GM12878 (cell line): ENCODE data around the gene SAMD1. TPM values are rescaled to one million over a fixed set of nuclear protein-coding genes. Genes with fewer than 3 reads are reported as not detected.
A peak's percentile ranks its signal among the peaks of the same experiment; 100 is the strongest.

Source experiments
- IKZF2 ChIP-seq, 2 experiments: fragments of 450-650 bp; IDR thresholded peaks; 2 replicates each; pipeline ENCODE4 v1.6.1; 2017; ENCODE audit warnings: mild to moderate bottlenecking in 2 of 2, moderate library complexity in 2 of 2
- KDM1A ChIP-seq: fragments of 200-600 bp; sonication (generic); IDR thresholded peaks from 2 replicates; pipeline ENCODE4 v1.6.1; 2016; ENCODE audit warnings: borderline replicate concordance
- MXI1 ChIP-seq: fragments of 150-350 bp; IDR thresholded peaks from 2 replicates; pipeline ENCODE4 v1.6.1; 2011; ENCODE audit warnings: low read depth, mild to moderate bottlenecking, inconsistent platforms, low read length, improper control_type of control experiment
- NFYB ChIP-seq: IDR thresholded peaks from 2 replicates; pipeline ENCODE4 v1.6.1; 2011; ENCODE audit warnings: low read depth, mild to moderate bottlenecking, low read length, improper control_type of control experiment, moderate library complexity; ENCODE audit not compliant: insufficient read depth
- POLR2AphosphoS2 ChIP-seq: IDR thresholded peaks from 2 replicates; pipeline ENCODE4 v1.6.1; 2011; ENCODE audit warnings: low read depth, mild to moderate bottlenecking, low read length, improper control_type of control experiment, moderate library complexity
- POU2F2 ChIP-seq: IDR thresholded peaks from 3 replicates; pipeline ENCODE4 v1.6.1; 2011; ENCODE audit warnings: low read depth, mild to moderate bottlenecking, low read length, borderline replicate concordance
- RELA ChIP-seq: fragments of 450-650 bp; IDR thresholded peaks from 2 replicates; pipeline ENCODE4 v1.8.0; 2014; ENCODE audit warnings: borderline replicate concordance; ENCODE audit not compliant: partially characterized antibody
- SP1 ChIP-seq: IDR thresholded peaks from one replicate; pipeline ENCODE4 v1.6.1; 2011; ENCODE audit warnings: low read depth, low read length
- SRF ChIP-seq, 2 experiments: IDR thresholded peaks; 2 replicates each; pipeline ENCODE4 v1.6.1; 2011; ENCODE audit warnings: low read depth in 2 of 2, low read length in 2 of 2, mild to moderate bottlenecking in 1 of 2, moderate library complexity in 1 of 2
- TCF12 ChIP-seq: IDR thresholded peaks from 2 replicates; pipeline ENCODE4 v1.6.1; 2011; ENCODE audit warnings: low read depth, mild to moderate bottlenecking, low read length
- YY1 ChIP-seq: IDR thresholded peaks from 2 replicates; pipeline ENCODE4 v1.6.1; 2011; ENCODE audit warnings: low read depth, mild to moderate bottlenecking, low read length
- ZNF217 ChIP-seq: fragments of 450-650 bp; IDR thresholded peaks from 2 replicates; pipeline ENCODE4 v1.6.1; 2017; ENCODE audit warnings: antibody characterized with exemption, mild to moderate bottlenecking
- polyA plus RNA-seq, 11 experiments: library from polyadenylated mRNA; depleted of rRNA in 4 of 11; unstranded in 6 of 11; stranded (reverse) in 5 of 11; fragments of >200 nt; fragmentation: Nextera tagmentation in 4 of 11; fragmentation: Illumina TruSeq in 1 of 11; extraction: Ambion mirVana in 4 of 11; extraction: Trizol in 1 of 11; gene quantifications; 1 replicate in 1 of 11; 2 replicates in 10 of 11; pipeline versions ENCODE4 v1.2.1 to v1.2.3, GENCODE V29; 2011 to 2016; ENCODE audit warnings: inconsistent platforms in 2 of 11, missing spikeins in 2 of 11, low read depth in 1 of 11
- total RNA-seq, 4 experiments: library from RNA; depleted of rRNA in 3 of 4; stranded (reverse); fragments of >200 nt in 3 of 4; fragmentation: Illumina TruSeq in 1 of 4; extraction: Trizol in 1 of 4; gene quantifications; 2 replicates each; pipeline versions ENCODE4 v1.2.1 to v1.2.3, GENCODE V29; 2013 to 2021
- TF ChIP-seq, protein P1 (sequence below): fragments of 450-650 bp; IDR thresholded peaks from 2 replicates; pipeline ENCODE4 v1.6.1; 2017; ENCODE audit warnings: mild to moderate bottlenecking, moderate library complexity
- TF ChIP-seq, protein P2 (sequence below): fragments of 450-650 bp; IDR thresholded peaks from 2 replicates; pipeline ENCODE4 v1.6.1; 2017; ENCODE audit warnings: mild to moderate bottlenecking
- TF ChIP-seq, protein P3 (sequence below): fragments of 450-650 bp; IDR thresholded peaks from 2 replicates; pipeline ENCODE4 v1.6.1; 2018; ENCODE audit warnings: mild to moderate bottlenecking, low read depth, moderate library complexity; ENCODE audit not compliant: partially characterized antibody
- TF ChIP-seq, protein P4 (sequence below): fragments of 150-350 bp; IDR thresholded peaks from 2 replicates; pipeline ENCODE4 v1.6.1; 2014; ENCODE audit warnings: mild to moderate bottlenecking, low read depth, low read length

Gene SAMD1
- total and polyA plus RNA-seq, 10 of the 15 experiments (the other 5 are each of a cell fraction or from before 2014, with no cell fraction given): 3.0 to 71.7 (median 19.3) TPM

DNA sequence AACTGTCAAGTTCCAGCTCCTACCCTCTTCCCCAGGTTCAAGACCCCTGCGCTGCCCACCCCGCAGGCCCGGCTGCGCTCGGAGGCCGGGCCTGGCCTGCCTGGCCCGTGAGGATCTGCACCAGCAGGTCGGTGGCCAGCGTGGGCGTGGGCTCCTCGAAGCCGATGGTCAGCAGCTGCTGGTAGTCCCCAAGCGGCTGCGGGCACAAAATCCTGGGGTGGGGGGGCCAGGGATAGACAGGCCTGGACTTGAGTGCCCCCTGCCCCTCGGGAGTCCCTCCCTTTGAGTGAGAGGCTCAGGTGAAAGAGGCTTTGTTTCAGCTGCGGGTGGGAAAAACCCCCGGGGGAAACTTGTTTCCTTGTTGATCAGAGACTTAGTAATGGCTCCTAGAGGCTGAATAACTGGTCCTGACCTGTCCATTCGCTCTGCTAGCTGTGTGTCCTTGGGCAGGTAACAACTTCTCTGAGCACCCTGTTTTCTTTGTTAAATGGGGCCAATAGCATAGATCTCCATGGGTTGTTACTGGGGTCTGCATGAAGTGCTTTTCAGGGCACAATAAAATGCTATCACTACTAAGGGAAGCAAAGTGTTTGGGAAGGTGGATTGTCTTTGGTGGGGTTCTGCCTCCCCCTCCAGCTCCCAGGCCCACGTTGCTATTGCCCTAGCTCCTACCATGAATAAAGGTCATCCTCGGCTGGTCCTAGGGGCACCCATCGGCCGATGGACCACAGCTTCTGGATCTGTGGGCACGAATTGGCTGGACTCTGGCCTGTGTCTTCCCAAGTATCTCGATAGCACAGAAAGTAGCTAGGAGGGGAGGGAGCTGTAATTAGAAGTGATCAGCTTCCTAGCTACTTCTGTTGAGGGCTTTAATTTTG lies 8.5 kb downstream of the SAMD1 start (continued):
- TF ChIP-seq ZNF217: 0 out of 2 replicates have a peak, but pooled peaks have one; percentile 30
- no peak for TF ChIP-seq KDM1A
- no peak for TF ChIP-seq SP1
- no peak for TF ChIP-seq TCF12
- TF ChIP-seq POU2F2: no peak
- TF ChIP-seq, protein P1, sequence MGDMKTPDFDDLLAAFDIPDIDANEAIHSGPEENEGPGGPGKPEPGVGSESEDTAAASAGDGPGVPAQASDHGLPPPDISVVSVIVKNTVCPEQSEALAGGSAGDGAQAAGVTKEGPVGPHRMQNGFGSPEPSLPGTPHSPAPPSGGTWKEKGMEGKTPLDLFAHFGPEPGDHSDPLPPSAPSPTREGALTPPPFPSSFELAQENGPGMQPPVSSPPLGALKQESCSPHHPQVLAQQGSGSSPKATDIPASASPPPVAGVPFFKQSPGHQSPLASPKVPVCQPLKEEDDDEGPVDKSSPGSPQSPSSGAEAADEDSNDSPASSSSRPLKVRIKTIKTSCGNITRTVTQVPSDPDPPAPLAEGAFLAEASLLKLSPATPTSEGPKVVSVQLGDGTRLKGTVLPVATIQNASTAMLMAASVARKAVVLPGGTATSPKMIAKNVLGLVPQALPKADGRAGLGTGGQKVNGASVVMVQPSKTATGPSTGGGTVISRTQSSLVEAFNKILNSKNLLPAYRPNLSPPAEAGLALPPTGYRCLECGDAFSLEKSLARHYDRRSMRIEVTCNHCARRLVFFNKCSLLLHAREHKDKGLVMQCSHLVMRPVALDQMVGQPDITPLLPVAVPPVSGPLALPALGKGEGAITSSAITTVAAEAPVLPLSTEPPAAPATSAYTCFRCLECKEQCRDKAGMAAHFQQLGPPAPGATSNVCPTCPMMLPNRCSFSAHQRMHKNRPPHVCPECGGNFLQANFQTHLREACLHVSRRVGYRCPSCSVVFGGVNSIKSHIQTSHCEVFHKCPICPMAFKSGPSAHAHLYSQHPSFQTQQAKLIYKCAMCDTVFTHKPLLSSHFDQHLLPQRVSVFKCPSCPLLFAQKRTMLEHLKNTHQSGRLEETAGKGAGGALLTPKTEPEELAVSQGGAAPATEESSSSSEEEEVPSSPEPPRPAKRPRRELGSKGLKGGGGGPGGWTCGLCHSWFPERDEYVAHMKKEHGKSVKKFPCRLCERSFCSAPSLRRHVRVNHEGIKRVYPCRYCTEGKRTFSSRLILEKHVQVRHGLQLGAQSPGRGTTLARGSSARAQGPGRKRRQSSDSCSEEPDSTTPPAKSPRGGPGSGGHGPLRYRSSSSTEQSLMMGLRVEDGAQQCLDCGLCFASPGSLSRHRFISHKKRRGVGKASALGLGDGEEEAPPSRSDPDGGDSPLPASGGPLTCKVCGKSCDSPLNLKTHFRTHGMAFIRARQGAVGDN: 0 out of 2 replicates have a peak, but pooled peaks have one; percentile 16
- TF ChIP-seq, protein P2, sequence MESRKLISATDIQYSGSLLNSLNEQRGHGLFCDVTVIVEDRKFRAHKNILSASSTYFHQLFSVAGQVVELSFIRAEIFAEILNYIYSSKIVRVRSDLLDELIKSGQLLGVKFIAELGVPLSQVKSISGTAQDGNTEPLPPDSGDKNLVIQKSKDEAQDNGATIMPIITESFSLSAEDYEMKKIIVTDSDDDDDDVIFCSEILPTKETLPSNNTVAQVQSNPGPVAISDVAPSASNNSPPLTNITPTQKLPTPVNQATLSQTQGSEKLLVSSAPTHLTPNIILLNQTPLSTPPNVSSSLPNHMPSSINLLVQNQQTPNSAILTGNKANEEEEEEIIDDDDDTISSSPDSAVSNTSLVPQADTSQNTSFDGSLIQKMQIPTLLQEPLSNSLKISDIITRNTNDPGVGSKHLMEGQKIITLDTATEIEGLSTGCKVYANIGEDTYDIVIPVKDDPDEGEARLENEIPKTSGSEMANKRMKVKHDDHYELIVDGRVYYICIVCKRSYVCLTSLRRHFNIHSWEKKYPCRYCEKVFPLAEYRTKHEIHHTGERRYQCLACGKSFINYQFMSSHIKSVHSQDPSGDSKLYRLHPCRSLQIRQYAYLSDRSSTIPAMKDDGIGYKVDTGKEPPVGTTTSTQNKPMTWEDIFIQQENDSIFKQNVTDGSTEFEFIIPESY: no peak
- TF ChIP-seq, protein P3, sequence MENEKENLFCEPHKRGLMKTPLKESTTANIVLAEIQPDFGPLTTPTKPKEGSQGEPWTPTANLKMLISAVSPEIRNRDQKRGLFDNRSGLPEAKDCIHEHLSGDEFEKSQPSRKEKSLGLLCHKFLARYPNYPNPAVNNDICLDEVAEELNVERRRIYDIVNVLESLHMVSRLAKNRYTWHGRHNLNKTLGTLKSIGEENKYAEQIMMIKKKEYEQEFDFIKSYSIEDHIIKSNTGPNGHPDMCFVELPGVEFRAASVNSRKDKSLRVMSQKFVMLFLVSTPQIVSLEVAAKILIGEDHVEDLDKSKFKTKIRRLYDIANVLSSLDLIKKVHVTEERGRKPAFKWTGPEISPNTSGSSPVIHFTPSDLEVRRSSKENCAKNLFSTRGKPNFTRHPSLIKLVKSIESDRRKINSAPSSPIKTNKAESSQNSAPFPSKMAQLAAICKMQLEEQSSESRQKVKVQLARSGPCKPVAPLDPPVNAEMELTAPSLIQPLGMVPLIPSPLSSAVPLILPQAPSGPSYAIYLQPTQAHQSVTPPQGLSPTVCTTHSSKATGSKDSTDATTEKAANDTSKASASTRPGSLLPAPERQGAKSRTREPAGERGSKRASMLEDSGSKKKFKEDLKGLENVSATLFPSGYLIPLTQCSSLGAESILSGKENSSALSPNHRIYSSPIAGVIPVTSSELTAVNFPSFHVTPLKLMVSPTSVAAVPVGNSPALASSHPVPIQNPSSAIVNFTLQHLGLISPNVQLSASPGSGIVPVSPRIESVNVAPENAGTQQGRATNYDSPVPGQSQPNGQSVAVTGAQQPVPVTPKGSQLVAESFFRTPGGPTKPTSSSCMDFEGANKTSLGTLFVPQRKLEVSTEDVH: no peak
- no peak for TF ChIP-seq SRF (IDR thresholded peaks at IDR 0.05; ENCODE audit: low read depth in 2 of 2, low read length in 2 of 2)
- TF ChIP-seq IKZF2 (IDR thresholded peaks at IDR 0.05): peak; percentile 29 to 77; a peak in 2 of 4 replicates
- no peak for TF ChIP-seq NFYB
- no peak; the same call in 1 of the 2 replicates for TF ChIP-seq POLR2AphosphoS2
- no peak for TF ChIP-seq MXI1
- peak; percentile 71 for TF ChIP-seq YY1
- TF ChIP-seq, protein P4, sequence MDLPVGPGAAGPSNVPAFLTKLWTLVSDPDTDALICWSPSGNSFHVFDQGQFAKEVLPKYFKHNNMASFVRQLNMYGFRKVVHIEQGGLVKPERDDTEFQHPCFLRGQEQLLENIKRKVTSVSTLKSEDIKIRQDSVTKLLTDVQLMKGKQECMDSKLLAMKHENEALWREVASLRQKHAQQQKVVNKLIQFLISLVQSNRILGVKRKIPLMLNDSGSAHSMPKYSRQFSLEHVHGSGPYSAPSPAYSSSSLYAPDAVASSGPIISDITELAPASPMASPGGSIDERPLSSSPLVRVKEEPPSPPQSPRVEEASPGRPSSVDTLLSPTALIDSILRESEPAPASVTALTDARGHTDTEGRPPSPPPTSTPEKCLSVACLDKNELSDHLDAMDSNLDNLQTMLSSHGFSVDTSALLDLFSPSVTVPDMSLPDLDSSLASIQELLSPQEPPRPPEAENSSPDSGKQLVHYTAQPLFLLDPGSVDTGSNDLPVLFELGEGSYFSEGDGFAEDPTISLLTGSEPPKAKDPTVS: no peak
- TF ChIP-seq RELA: no peak
